HepG2 (cell line): Measurements from ENCODE around the gene METTL22. TPM values are rescaled to one million over a fixed set of nuclear protein-coding genes. Genes with fewer than 3 reads are reported as not detected.

Experiments
- ATAC-seq: fragments of 200-7000 bp; cut with Tn5 transposase; 3 replicates; pipeline ENCODE4 v1.9.1; 2020; ENCODE audit warnings: mild to moderate bottlenecking, moderate library complexity
- BruUV-seq: library from RNA; stranded (reverse); fragments of 400-500 nt; replicated peaks from 2 replicates; lab custom pipeline; 2021; lab: Mats Ljungman, UMichigan
- CTCF ChIA-PET: fragments of 300-600 bp; formaldehyde crosslinking; extraction: SDS; loops from one replicate; lab custom pipeline; 2021; ENCODE audit warnings: low total read pairs, inconsistent platforms, low intra/inter-chr PET ratio; lab: Yijun Ruan, JAX
- POLR2A ChIA-PET: fragments of 350-600 bp; sonication (Branson Sonifier 250); formaldehyde crosslinking; loops from one replicate; lab custom pipeline; 2020; ENCODE audit warnings: antibody characterized with exemption, inconsistent platforms; lab: Yijun Ruan, JAX
- DNase-seq: peaks from one replicate; pipeline ENCODE4 v3.0.0-alpha.2; 2015; ENCODE audit warnings: low spot score
- FAIRE-seq: peaks from 3 replicates; lab custom pipeline; 2011; peaks lifted over from hg19 to GRCh38; lab: Jason Lieb, UNC
- H2AFZ ChIP-seq: one replicate; pipeline ENCODE4 v1.6.1; 2011; ENCODE audit warnings: low read length, inconsistent platforms
- H3K27ac ChIP-seq: fragments of 300-600 bp; 3 replicates; pipeline ENCODE4 v1.8.0; 2011; ENCODE audit warnings: mixed run types, mild to moderate bottlenecking, mixed read lengths, low read length, inconsistent platforms; ENCODE audit not compliant: insufficient read depth; ENCODE audit errors: extremely low read length
- H3K27me3 ChIP-seq, 2 experiments: fragments of 200-600 bp in 1 of 2; 2 replicates in 1 of 2; 3 replicates in 1 of 2; pipeline versions ENCODE4 v1.6.0 to v1.8.0; 2011; ENCODE audit warnings: low read length in 2 of 2, mild to moderate bottlenecking in 2 of 2, moderate library complexity in 2 of 2, inconsistent platforms in 1 of 2; ENCODE audit not compliant: insufficient read depth in 2 of 2, control insufficient read depth in 1 of 2
- H3K36me3 ChIP-seq, 2 experiments: fragments of 200-600 bp in 1 of 2; replicated peaks in 1 of 2; 2 replicates in 1 of 2; 3 replicates in 1 of 2; pipeline versions ENCODE4 v1.5.1 to v1.8.0; 2011; ENCODE audit warnings: low read length in 2 of 2, inconsistent platforms in 1 of 2; ENCODE audit not compliant: insufficient read depth in 2 of 2, control insufficient read depth in 1 of 2
- H3K4me1 ChIP-seq: 2 replicates; pipeline ENCODE4 v1.5.1; 2012; ENCODE audit warnings: low read length, inconsistent platforms; ENCODE audit not compliant: insufficient read depth
- H3K4me2 ChIP-seq: 2 replicates; pipeline ENCODE4 v1.6.0; 2011; ENCODE audit warnings: low read depth, low read length, inconsistent platforms
- H3K4me3 ChIP-seq, 3 experiments: fragments of 200-600 bp in 1 of 3; sonication (generic), shearing (Covaris generic) in 1 of 3; replicated peaks in 1 of 3; 2 replicates each; pipeline ENCODE4 v1.5.1; 2011 to 2016; ENCODE audit warnings: low read length in 3 of 3, inconsistent platforms in 2 of 3, low read depth in 2 of 3, mild to moderate bottlenecking in 2 of 3, control low read depth in 1 of 3, mixed read lengths in 1 of 3; ENCODE audit not compliant: insufficient read depth in 1 of 3
- H3K79me2 ChIP-seq: one replicate; pipeline ENCODE4 v1.6.1; 2011; ENCODE audit warnings: low read length, inconsistent platforms; ENCODE audit not compliant: insufficient read depth
- H3K9ac ChIP-seq: 2 replicates; pipeline ENCODE4 v1.6.0; 2011; ENCODE audit warnings: mild to moderate bottlenecking, low read depth, low read length, inconsistent platforms; ENCODE audit not compliant: insufficient read depth
- H3K9me3 ChIP-seq: 2 replicates; pipeline ENCODE4 v1.5.1; 2012; ENCODE audit warnings: mild to moderate bottlenecking, low read length
- H4K20me1 ChIP-seq: 2 replicates; pipeline ENCODE4 v1.6.0; 2011; ENCODE audit warnings: inconsistent platforms, mild to moderate bottlenecking, low read length, moderate library complexity; ENCODE audit not compliant: insufficient read depth
- DPF2 ChIP-seq: sonication (generic); formaldehyde crosslinking; IDR thresholded peaks from 2 replicates; pipeline ENCODE4 v1.4.0; 2020; ENCODE audit warnings: mild to moderate bottlenecking, low read depth, missing genetic modification reagents, borderline replicate concordance
- ZSCAN21 ChIP-seq: sonication (generic); formaldehyde crosslinking; IDR thresholded peaks from 2 replicates; pipeline ENCODE4 v1.8.0; 2022; ENCODE audit warnings: mild to moderate bottlenecking, missing genetic modification reagents, moderate library complexity, borderline replicate concordance
- WGBS: methylation state at CpG from one replicate; pipeline ENCODE4 v1.1.6; 2017; ENCODE audit warnings: low lambda C conversion rate; 5-methylcytosine and 5-hydroxymethylcytosine counted together
- in situ Hi-C: cut with HindIII; loops from 2 replicates; pipeline ENCODE4 v1.10.0; 2017; ENCODE audit warnings: low pct_unique_long_range_greater_than_20kb; ENCODE audit not compliant: extremely low pct_ligation_motif_present
- intact Hi-C: fragments of 100-400 bp; cut with micrococcal nuclease; formaldehyde crosslinking; loops from one replicate; pipeline ENCODE4 v1.10.0; 2022; ENCODE audit not compliant: unreplicated experiment
- polyA plus RNA-seq, 8 experiments: library from polyadenylated mRNA; depleted of rRNA in 3 of 8; stranded (reverse) in 7 of 8; unstranded in 1 of 8; fragments of >200 nt; fragmentation: Illumina TruSeq in 4 of 8; extraction: Trizol in 4 of 8; gene quantifications; 2 replicates each; pipeline versions ENCODE4 v1.2.1 to v1.2.3, GENCODE V29; 2011 to 2016; ENCODE audit warnings: low read depth in 4 of 8, missing spikeins in 1 of 8, mixed read lengths in 1 of 8; ENCODE audit not compliant: insufficient read depth in 1 of 8
- total RNA-seq, 5 experiments: library from RNA; depleted of rRNA; stranded (reverse); fragments of >200 nt; fragmentation: Illumina TruSeq; extraction: Trizol; gene quantifications; 2 replicates each; pipeline ENCODE4 v1.2.3, GENCODE V29; 2016; ENCODE audit warnings: low read depth in 1 of 5
- TF ChIP-seq, protein P1 (sequence below): sonication (generic); formaldehyde crosslinking; IDR thresholded peaks from 2 replicates; pipeline ENCODE4 v1.5.1; 2020; ENCODE audit warnings: mild to moderate bottlenecking, missing genetic modification reagents, moderate library complexity
- TF ChIP-seq, protein P2 (sequence below), 2 experiments: sonication (generic) in 1 of 2; formaldehyde crosslinking in 1 of 2; IDR thresholded peaks; 2 replicates each; pipeline versions ENCODE4 v1.4.0 to v1.6.1; 2018 to 2020; ENCODE audit warnings: missing genetic modification reagents in 2 of 2, borderline replicate concordance in 1 of 2, low read depth in 1 of 2, mild to moderate bottlenecking in 1 of 2, missing biosample characterization in 1 of 2

The METTL22 gene
- total and polyA plus RNA-seq, 2 of the 13 experiments (the other 11 are each of a cell fraction or from before 2014, with no cell fraction given): 36.2 to 94.8 TPM

DNA sequence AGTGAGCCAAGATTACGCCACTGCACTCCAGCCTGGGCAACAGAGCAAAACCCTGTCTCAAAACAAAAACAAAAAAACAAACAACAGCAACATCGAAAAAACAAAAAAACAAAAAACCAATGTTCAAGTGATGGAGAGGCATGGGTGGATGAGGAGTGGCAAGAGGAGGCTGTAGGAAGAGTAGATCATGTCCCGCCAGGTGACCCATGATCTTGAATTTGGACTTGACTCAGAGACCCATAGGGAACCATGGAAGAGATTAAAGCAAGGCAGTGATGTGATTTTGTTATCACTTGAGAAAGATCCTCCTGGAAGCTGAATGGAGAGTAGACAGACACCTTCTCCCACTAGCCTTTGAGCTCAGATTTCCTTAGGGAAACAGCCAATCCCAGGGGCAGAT is 64.1 kb downstream of the METTL22 start:
- Histone ChIP-seq H3K9ac (no peak overlapping the region), H3K9me3 (peaks cover 18% of the 10 kb centered on the region), H3K4me1 (peaks cover 39% of the 10 kb centered on the region), H3K79me2 (peaks cover 6% of the 10 kb centered on the region), H3K36me3 (peaks cover 6 to 25% of the 10 kb centered on the region in 2 experiments), H3K4me2 (0 out of 2 replicates have a peak overlapping the region, but pooled peaks have one; percentile 0), H2AFZ (no peak overlapping the region), H4K20me1 (0 out of 2 replicates have a peak, but pooled peaks cover 4% of the 10 kb centered on the region), H3K4me3 (no peak overlapping the region), H3K27ac (peak overlapping the region; percentile 1), H3K27me3 (no peaks in the 10 kb centered on the region)
- FAIRE-seq: no peak
- in situ Hi-C loops (no loop called here), intact Hi-C loops (no loop called here)
- no TSS peak for BruUV-seq
- ChIA-PET CTCF (no interaction called here), POLR2A (no interaction called here)
- no peak for DNase-seq
- no peak for ATAC-seq
- 68% methylated on average over 3 of the region's 3 CpGs for WGBS
- TF ChIP-seq DPF2 (CRISPR knock-in tag): no peak
- TF ChIP-seq, protein P1, sequence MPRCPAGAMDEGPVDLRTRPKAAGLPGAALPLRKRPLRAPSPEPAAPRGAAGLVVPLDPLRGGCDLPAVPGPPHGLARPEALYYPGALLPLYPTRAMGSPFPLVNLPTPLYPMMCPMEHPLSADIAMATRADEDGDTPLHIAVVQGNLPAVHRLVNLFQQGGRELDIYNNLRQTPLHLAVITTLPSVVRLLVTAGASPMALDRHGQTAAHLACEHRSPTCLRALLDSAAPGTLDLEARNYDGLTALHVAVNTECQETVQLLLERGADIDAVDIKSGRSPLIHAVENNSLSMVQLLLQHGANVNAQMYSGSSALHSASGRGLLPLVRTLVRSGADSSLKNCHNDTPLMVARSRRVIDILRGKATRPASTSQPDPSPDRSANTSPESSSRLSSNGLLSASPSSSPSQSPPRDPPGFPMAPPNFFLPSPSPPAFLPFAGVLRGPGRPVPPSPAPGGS (CRISPR knock-in tag): 0 out of 2 replicates have a peak, but pooled peaks have one; percentile 5
- TF ChIP-seq, protein P2, sequence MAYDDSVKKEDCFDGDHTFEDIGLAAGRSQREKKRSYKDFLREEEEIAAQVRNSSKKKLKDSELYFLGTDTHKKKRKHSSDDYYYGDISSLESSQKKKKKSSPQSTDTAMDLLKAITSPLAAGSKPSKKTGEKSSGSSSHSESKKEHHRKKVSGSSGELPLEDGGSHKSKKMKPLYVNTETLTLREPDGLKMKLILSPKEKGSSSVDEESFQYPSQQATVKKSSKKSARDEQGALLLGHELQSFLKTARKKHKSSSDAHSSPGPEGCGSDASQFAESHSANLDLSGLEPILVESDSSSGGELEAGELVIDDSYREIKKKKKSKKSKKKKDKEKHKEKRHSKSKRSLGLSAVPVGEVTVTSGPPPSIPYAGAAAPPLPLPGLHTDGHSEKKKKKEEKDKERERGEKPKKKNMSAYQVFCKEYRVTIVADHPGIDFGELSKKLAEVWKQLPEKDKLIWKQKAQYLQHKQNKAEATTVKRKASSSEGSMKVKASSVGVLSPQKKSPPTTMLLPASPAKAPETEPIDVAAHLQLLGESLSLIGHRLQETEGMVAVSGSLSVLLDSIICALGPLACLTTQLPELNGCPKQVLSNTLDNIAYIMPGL (CRISPR knock-in tag; IDR thresholded peaks at IDR 0.05; ENCODE audit: borderline replicate concordance in 1 of 2, low read depth in 1 of 2): no peak
- no peak for TF ChIP-seq ZSCAN21 (CRISPR knock-in tag)
- TF ChIP-seq, all 625 proteins: peak for 1
